ENCODE data around the gene SLC28A2. TPM values are rescaled to one million over a fixed set of nuclear protein-coding genes. Genes with fewer than 3 reads are reported as not detected.

Gene SLC28A2
- polyA plus RNA-seq, 1 donor (not counting 4 experiments of a cell fraction or from before 2014, with no cell fraction given): not detected

DNA sequence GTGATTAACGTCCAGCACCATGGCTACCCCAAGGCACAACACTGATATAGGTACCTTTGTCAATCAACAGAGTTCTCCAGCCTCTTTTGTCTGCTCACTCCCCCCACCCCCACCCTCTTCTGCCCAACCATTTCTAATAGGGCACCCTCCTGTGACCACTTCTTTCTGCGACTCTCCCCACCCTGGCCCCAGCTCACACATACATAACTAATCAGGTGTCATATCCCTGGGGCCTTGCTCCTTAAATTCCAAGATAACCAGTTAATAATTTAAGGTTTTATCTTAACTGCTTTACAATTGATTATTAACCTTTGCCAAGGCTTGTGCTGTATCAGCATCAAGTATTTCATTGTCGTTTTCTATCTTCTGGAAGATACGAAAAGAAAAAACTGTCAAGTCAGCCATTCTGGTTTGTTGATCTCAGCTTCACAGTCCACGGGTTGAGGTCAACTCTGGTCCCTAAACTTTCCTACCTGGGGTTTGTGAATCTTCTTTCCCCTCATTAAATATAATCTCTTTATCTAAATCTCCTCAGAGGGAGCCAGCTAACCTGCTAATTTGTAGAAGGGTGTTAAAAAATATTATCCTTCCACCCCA is 27.3 kb upstream of the SLC28A2 start:
- H3K27ac ChIP-seq (ENCODE audit: control insufficient read depth, insufficient read depth, low read length): no peak overlapping the region
- H3K27me3 ChIP-seq (ENCODE audit: control insufficient read depth, extremely low read depth, insufficient read depth, low read length): peaks cover 4% of the 10 kb centered on the region
- no peak overlapping the region for H2AFZ ChIP-seq (ENCODE audit: control insufficient read depth, low read length)
- H3K4me2 ChIP-seq (ENCODE audit: control insufficient read depth, extremely low read depth, insufficient read depth, low read depth, low read length): no peak overlapping the region
- no peaks in the 10 kb centered on the region for H3K36me3 ChIP-seq (ENCODE audit: control insufficient read depth in 2 of 2, extremely low read depth in 1 of 2, insufficient read depth in 2 of 2, low read length in 2 of 2)
- no peaks in the 10 kb centered on the region for H4K20me1 ChIP-seq (ENCODE audit: control insufficient read depth, extremely low read depth, insufficient read depth, low read length)
- H3K9me1 ChIP-seq (ENCODE audit: control insufficient read depth, extremely low read depth, insufficient read depth, low read length): no peaks in the 10 kb centered on the region
- FAIRE-seq (no peak), DNase-seq (ENCODE audit: low read depth, low spot score) (no peak)
- no peaks in the 10 kb centered on the region for H3K9me3 ChIP-seq (ENCODE audit: control insufficient read depth, low read depth, low read length)
- dilution Hi-C loops (cut with MboI; ENCODE audit: extremely low pct_ligation_motif_present, low sequenced_read_pairs): loop anchor here (25.0 kb wide), 2 partner anchors 88 to 163 kb away; partner anchors contain the start of gene GATM
- TF ChIP-seq, protein P1, sequence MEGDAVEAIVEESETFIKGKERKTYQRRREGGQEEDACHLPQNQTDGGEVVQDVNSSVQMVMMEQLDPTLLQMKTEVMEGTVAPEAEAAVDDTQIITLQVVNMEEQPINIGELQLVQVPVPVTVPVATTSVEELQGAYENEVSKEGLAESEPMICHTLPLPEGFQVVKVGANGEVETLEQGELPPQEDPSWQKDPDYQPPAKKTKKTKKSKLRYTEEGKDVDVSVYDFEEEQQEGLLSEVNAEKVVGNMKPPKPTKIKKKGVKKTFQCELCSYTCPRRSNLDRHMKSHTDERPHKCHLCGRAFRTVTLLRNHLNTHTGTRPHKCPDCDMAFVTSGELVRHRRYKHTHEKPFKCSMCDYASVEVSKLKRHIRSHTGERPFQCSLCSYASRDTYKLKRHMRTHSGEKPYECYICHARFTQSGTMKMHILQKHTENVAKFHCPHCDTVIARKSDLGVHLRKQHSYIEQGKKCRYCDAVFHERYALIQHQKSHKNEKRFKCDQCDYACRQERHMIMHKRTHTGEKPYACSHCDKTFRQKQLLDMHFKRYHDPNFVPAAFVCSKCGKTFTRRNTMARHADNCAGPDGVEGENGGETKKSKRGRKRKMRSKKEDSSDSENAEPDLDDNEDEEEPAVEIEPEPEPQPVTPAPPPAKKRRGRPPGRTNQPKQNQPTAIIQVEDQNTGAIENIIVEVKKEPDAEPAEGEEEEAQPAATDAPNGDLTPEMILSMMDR (optimal IDR thresholded peaks at IDR 0.05 in 1 of 3, IDR thresholded peaks at IDR 0.05 in 1 of 3, conservative IDR thresholded peaks at IDR 0.05 in 1 of 3; ENCODE audit: extremely low read depth in 1 of 3, insufficient read depth in 2 of 3, low read length in 3 of 3): no peak
- no peak for TF ChIP-seq EZH2 (IDR thresholded peaks at IDR 0.05; ENCODE audit: low read length)
- no peak overlapping the region for H3K9ac ChIP-seq (ENCODE audit: control insufficient read depth, extremely low read depth, insufficient read depth, low read length)
- no peak overlapping the region for H3K4me3 ChIP-seq (ENCODE audit: control insufficient read depth in 2 of 3, extremely low read depth in 1 of 3, insufficient read depth in 2 of 3, low read depth in 1 of 3, low read length in 3 of 3)
- H3K79me2 ChIP-seq (ENCODE audit: control insufficient read depth, insufficient read depth, low read length): no peaks in the 10 kb centered on the region
- H3K4me1 ChIP-seq (ENCODE audit: control insufficient read depth, extremely low read depth, insufficient read depth, low read length): no peaks in the 10 kb centered on the region

GRCh38 chr15:45225506-45226273 is 26.3 kb upstream of the SLC28A2 start:
- DNase-seq (ENCODE audit: low read depth, low spot score) (no peak), FAIRE-seq (no peak)
- no peaks in the 10 kb centered on the region for H3K27me3 ChIP-seq (ENCODE audit: control insufficient read depth, extremely low read depth, insufficient read depth, low read length)
- no peak overlapping the region for H3K27ac ChIP-seq (ENCODE audit: control insufficient read depth, insufficient read depth, low read length)
- H3K9me1 ChIP-seq (ENCODE audit: control insufficient read depth, extremely low read depth, insufficient read depth, low read length): no peaks in the 10 kb centered on the region
- H3K36me3 ChIP-seq (ENCODE audit: control insufficient read depth in 2 of 2, extremely low read depth in 1 of 2, insufficient read depth in 2 of 2, low read length in 2 of 2): no peaks in the 10 kb centered on the region
- H3K9me3 ChIP-seq (ENCODE audit: control insufficient read depth, low read depth, low read length): no peaks in the 10 kb centered on the region
- no peak overlapping the region for H2AFZ ChIP-seq (ENCODE audit: control insufficient read depth, low read length)
- H3K4me2 ChIP-seq (ENCODE audit: control insufficient read depth, extremely low read depth, insufficient read depth, low read depth, low read length): no peak overlapping the region
- H3K9ac ChIP-seq (ENCODE audit: control insufficient read depth, extremely low read depth, insufficient read depth, low read length): no peak overlapping the region
- no peak overlapping the region for H3K4me3 ChIP-seq (ENCODE audit: control insufficient read depth in 2 of 3, extremely low read depth in 1 of 3, insufficient read depth in 2 of 3, low read depth in 1 of 3, low read length in 3 of 3)
- dilution Hi-C loops (cut with MboI; ENCODE audit: extremely low pct_ligation_motif_present, low sequenced_read_pairs): no loop called here
- no peaks in the 10 kb centered on the region for H3K4me1 ChIP-seq (ENCODE audit: control insufficient read depth, extremely low read depth, insufficient read depth, low read length)
- H3K79me2 ChIP-seq (ENCODE audit: control insufficient read depth, insufficient read depth, low read length): no peaks in the 10 kb centered on the region
- H4K20me1 ChIP-seq (ENCODE audit: control insufficient read depth, extremely low read depth, insufficient read depth, low read length): no peaks in the 10 kb centered on the region
- TF ChIP-seq, protein P1 (optimal IDR thresholded peaks at IDR 0.05 in 1 of 3, IDR thresholded peaks at IDR 0.05 in 1 of 3, conservative IDR thresholded peaks at IDR 0.05 in 1 of 3; ENCODE audit: extremely low read depth in 1 of 3, insufficient read depth in 2 of 3, low read length in 3 of 3): no peak
- TF ChIP-seq EZH2 (IDR thresholded peaks at IDR 0.05; ENCODE audit: low read length): no peak
